ENCODE results near the gene PCF11. TPM values are rescaled to one million over a fixed set of nuclear protein-coding genes. Genes with fewer than 3 reads are reported as not detected.

The PCF11 gene
- total and polyA plus RNA-seq, 11 donors: 15.2 to 35.7 (median 25.5) TPM

- 4 to 6% (median 4%) methylated on average over 30 to 35 of the region's 35 CpGs for WGBS, 4 donors
- ATAC-seq (peak; percentile 42 to 76 (median 68)), DNase-seq (peak; percentile 37 to 83 (median 68))
- peak overlapping the region in 11 of 12 donors; percentile 74 to 96 (median 89) for H3K27ac ChIP-seq
- H3K4me1 ChIP-seq: peaks cover 0 to 40% (median 24%) of the 10 kb centered on the region in 12 donors
- TF ChIP-seq POLR2A (IDR thresholded peaks at IDR 0.05) (no peak), CTCF (IDR thresholded peaks at IDR 0.05) (no peak)
- intact Hi-C loops (cut with DNase I): loop anchor here in 8 of 10 donors (5.0 to 10.0 kb wide), 7 partner anchors 37 to 292 kb away; partner anchors contain the start of genes DDIAS (in 6 of the 8), PCF11 (in 6 of the 8), PRCP (in 6 of the 8) and RAB30 (in 2 of the 8)
- H3K36me3 ChIP-seq: peaks cover 0 to 41% (median 32%) of the 10 kb centered on the region in 9 donors
- H3K4me3 ChIP-seq: peak overlapping the region; percentile 49 to 97 (median 84)
- H3K27me3 ChIP-seq: no peaks in the 10 kb centered on the region
- no peaks in the 10 kb centered on the region for H3K9me3 ChIP-seq
Observed at GRCh38 chr11:83194281-83195142, 37.6 kb downstream of the PCF11 start.

GRCh38 chr11:83195143-83195466 is 38.2 kb downstream of the PCF11 start:
- H3K4me1 ChIP-seq: peaks cover 0 to 40% (median 24%) of the 10 kb centered on the region in 12 donors
- intact Hi-C loops (cut with DNase I): loop anchor here in 4 of 10 donors (10.0 kb wide), 2 partner anchors 120 to 290 kb away; partner anchors contain the start of genes DDIAS (in 3 of the 4), PRCP (in 3 of the 4) and RAB30 (in 1 of the 4)

DNA sequence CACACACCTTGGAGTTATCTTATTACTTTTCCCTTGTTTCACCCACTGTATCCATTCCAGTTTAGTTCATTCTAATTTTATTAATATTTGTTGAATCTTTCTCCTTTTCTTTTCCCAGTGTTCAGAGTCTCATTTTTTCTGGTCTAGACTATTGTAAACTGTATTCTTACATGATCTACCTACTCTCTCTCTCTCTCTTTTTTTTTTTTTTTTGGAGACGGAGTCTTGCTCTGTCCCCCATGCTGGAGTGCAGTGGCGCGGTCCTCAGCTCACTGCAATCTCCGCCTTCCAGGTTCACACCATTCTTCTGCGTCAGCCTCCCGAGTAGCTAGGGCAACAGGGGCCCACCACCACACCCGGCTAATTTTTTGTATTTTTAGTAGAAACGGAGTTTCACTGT is 38.7 kb downstream of the PCF11 start:
- intact Hi-C loops (cut with DNase I): loop anchor here in 4 of 10 donors (10.0 kb wide), 2 partner anchors 121 to 291 kb away; partner anchors contain the start of genes DDIAS (in 3 of the 4), PRCP (in 3 of the 4) and RAB30 (in 1 of the 4)

More at GRCh38 chr11:83195143-83195466, 38.2 kb downstream of the PCF11 start:
- Histone ChIP-seq H3K27me3 (no peaks in the 10 kb centered on the region), H3K27ac (peak overlapping the region in 11 of 12 donors; percentile 74 to 96 (median 89)), H3K4me3 (peak overlapping the region in 11 of 12 donors; percentile 49 to 97 (median 84)), H3K9me3 (no peaks in the 10 kb centered on the region), H3K36me3 (peaks cover 0 to 41% (median 31%) of the 10 kb centered on the region in 9 donors)
- TF ChIP-seq POLR2A (IDR thresholded peaks at IDR 0.05) (no peak), CTCF (IDR thresholded peaks at IDR 0.05) (no peak)
- ATAC-seq (no peak), DNase-seq (no peak)
- WGBS, 4 donors: 65 to 71% (median 70%) methylated on average over 4 of the region's 4 CpGs

More for the DNA sequence above, 38.7 kb downstream of the PCF11 start:
- TF ChIP-seq CTCF (IDR thresholded peaks at IDR 0.05) (no peak), POLR2A (IDR thresholded peaks at IDR 0.05) (no peak)
- H3K4me3 ChIP-seq: peak overlapping the region in 2 of 12 donors; percentile 87 to 97
- H3K27me3 ChIP-seq: no peaks in the 10 kb centered on the region
- peak overlapping the region in 1 of 12 donors; percentile 93 for H3K27ac ChIP-seq
- WGBS, 4 donors: 95 to 99% (median 97%) methylated on average over 8 of the region's 8 CpGs
- no peaks in the 10 kb centered on the region for H3K9me3 ChIP-seq
- peaks cover 0 to 41% (median 25%) of the 10 kb centered on the region in 9 donors for H3K36me3 ChIP-seq
- DNase-seq (no peak), ATAC-seq (no peak)
- H3K4me1 ChIP-seq: peaks cover 0 to 40% (median 24%) of the 10 kb centered on the region in 12 donors

Data from heart left ventricle (tissue), 16 donors.